K562 (cell line): ENCODE results near the gene HUNK. TPM values are rescaled to one million over a fixed set of nuclear protein-coding genes. Genes with fewer than 3 reads are reported as not detected.

ENCODE experiments used
- ATAC-seq: fragments of 200-7000 bp; cut with Tn5 transposase; 3 replicates; pipeline ENCODE4 v1.9.1; 2020; ENCODE audit warnings: moderate library complexity
- BruUV-seq: library from RNA; stranded (reverse); fragments of 400-500 nt; replicated peaks from 2 replicates; lab custom pipeline; 2021; lab: Mats Ljungman, UMichigan
- CTCF ChIA-PET: fragments of 300-600 bp; formaldehyde crosslinking; extraction: SDS; loops from one replicate; lab custom pipeline; 2021; ENCODE audit warnings: low intra/inter-chr PET ratio; lab: Yijun Ruan, JAX
- POLR2A ChIA-PET: fragments of 300-600, 350-650 bp; sonication (Branson Sonifier 250); formaldehyde crosslinking; extraction: SDS; loops from one replicate; lab custom pipeline; 2021; ENCODE audit warnings: antibody characterized with exemption, inconsistent platforms; lab: Yijun Ruan, JAX
- DNase-seq, 4 experiments: peaks; one replicate each; pipeline versions ENCODE4 v3.0.0 to v3.0.0-alpha.2; 2011 to 2018; ENCODE audit warnings: low spot score in 3 of 4, mixed read lengths in 3 of 4; ENCODE audit errors: extremely low read depth in 1 of 4
- FAIRE-seq: peaks from 2 replicates; lab custom pipeline; 2011; peaks lifted over from hg19 to GRCh38; lab: Jason Lieb, UNC
- H2AFZ ChIP-seq: 2 replicates; pipeline ENCODE4 v1.6.0; 2011; ENCODE audit warnings: low read depth, low read length, control low read depth, inconsistent platforms
- H3K27ac ChIP-seq: fragments of 200-600 bp; 3 replicates; pipeline ENCODE4 v1.8.0; 2011; ENCODE audit warnings: low read depth, mild to moderate bottlenecking, control low read depth, inconsistent platforms, low read length, moderate library complexity, mixed read lengths; ENCODE audit errors: extremely low read depth
- H3K27me3 ChIP-seq, 2 experiments: fragments of 300-600 bp in 1 of 2; 2 replicates in 1 of 2; 3 replicates in 1 of 2; pipeline versions ENCODE4 v1.6.0 to v1.8.0; 2011; ENCODE audit warnings: inconsistent platforms in 2 of 2, low read length in 2 of 2, mild to moderate bottlenecking in 1 of 2, mixed read lengths in 1 of 2, moderate library complexity in 1 of 2; ENCODE audit not compliant: control insufficient read depth in 2 of 2, insufficient read depth in 2 of 2
- H3K36me3 ChIP-seq: fragments of 300-600 bp; 3 replicates; pipeline ENCODE4 v1.8.0; 2011; ENCODE audit warnings: mild to moderate bottlenecking, low read length, inconsistent platforms; ENCODE audit not compliant: control insufficient read depth, insufficient read depth
- H3K4me1 ChIP-seq, 2 experiments: fragments of 200-600 bp in 1 of 2; replicated peaks in 1 of 2; 2 replicates in 1 of 2; 3 replicates in 1 of 2; pipeline versions ENCODE4 v1.5.1 to v1.8.0; 2011; ENCODE audit warnings: inconsistent platforms in 2 of 2, low read length in 2 of 2, mild to moderate bottlenecking in 1 of 2, mixed read lengths in 1 of 2, moderate library complexity in 1 of 2; ENCODE audit not compliant: control insufficient read depth in 2 of 2, insufficient read depth in 2 of 2
- H3K4me2 ChIP-seq: 2 replicates; pipeline ENCODE4 v1.6.1; 2011; ENCODE audit warnings: low read length, control low read depth, inconsistent platforms, mixed read lengths; ENCODE audit not compliant: insufficient read depth
- H3K4me3 ChIP-seq: fragments of 200-600 bp; sonication (generic), shearing (Covaris generic); 2 replicates; pipeline ENCODE4 v1.5.1; 2016; ENCODE audit warnings: control low read depth, inconsistent platforms
- H3K79me2 ChIP-seq: fragments of 200-600 bp; 3 replicates; pipeline ENCODE4 v1.8.0; 2011; ENCODE audit warnings: low read length, inconsistent platforms; ENCODE audit not compliant: control insufficient read depth, insufficient read depth
- H3K9ac ChIP-seq, 2 experiments: 2 replicates each; pipeline versions ENCODE4 v1.6.0 to v1.6.1; 2011; ENCODE audit warnings: low read depth in 2 of 2, low read length in 2 of 2, control low read depth in 1 of 2, inconsistent platforms in 1 of 2, mild to moderate bottlenecking in 1 of 2, mixed read lengths in 1 of 2; ENCODE audit not compliant: insufficient read depth in 1 of 2
- H3K9me1 ChIP-seq: one replicate; pipeline ENCODE4 v1.6.0; 2011; ENCODE audit warnings: inconsistent platforms, mild to moderate bottlenecking, low read length, moderate library complexity; ENCODE audit not compliant: control insufficient read depth, insufficient read depth
- H3K9me3 ChIP-seq: replicated peaks from 2 replicates; pipeline ENCODE4 v1.5.1; 2011; ENCODE audit warnings: low read depth, low read length, inconsistent platforms; ENCODE audit not compliant: control insufficient read depth, insufficient read depth
- H4K20me1 ChIP-seq: replicated peaks from 2 replicates; pipeline ENCODE4 v1.6.1; 2011; ENCODE audit warnings: low read length, inconsistent platforms, mixed read lengths; ENCODE audit not compliant: control insufficient read depth, insufficient read depth
- DPF2 ChIP-seq: fragments of 450-650 bp; IDR thresholded peaks from 2 replicates; pipeline ENCODE4 v1.6.1; 2016
- FUS ChIP-seq: fragments of 200-400 bp; formaldehyde crosslinking; optimal IDR thresholded peaks from 2 replicates; pipeline ENCODE3; 2017; ENCODE audit warnings: low read depth, low read length
- GABPB1 ChIP-seq: sonication (generic); formaldehyde crosslinking; IDR thresholded peaks from 2 replicates; pipeline ENCODE4 v1.8.0; 2022; ENCODE audit warnings: mild to moderate bottlenecking, missing genetic modification reagents
- GATA2 ChIP-seq: sonication (generic); formaldehyde crosslinking; IDR thresholded peaks from 2 replicates; pipeline ENCODE4 v1.4.0; 2020; ENCODE audit warnings: mild to moderate bottlenecking, missing genetic modification reagents
- HCFC1 ChIP-seq: IDR thresholded peaks from 2 replicates; pipeline ENCODE4 v1.6.1; 2012; ENCODE audit warnings: low read depth, low read length, improper control_type of control experiment
- MAFF ChIP-seq: IDR thresholded peaks from 2 replicates; pipeline ENCODE4 v1.6.1; 2012; ENCODE audit warnings: low read length, improper control_type of control experiment
- POLR3G ChIP-seq: IDR thresholded peaks from 2 replicates; pipeline ENCODE4 v1.6.1; 2011; ENCODE audit not compliant: insufficient read length, insufficient replicate concordance; ENCODE audit errors: extremely low read depth
- PTTG1 ChIP-seq: fragments of 450-650 bp; IDR thresholded peaks from 2 replicates; pipeline ENCODE4 v1.6.1; 2016; ENCODE audit warnings: low read depth, mild to moderate bottlenecking, missing genetic modification characterization, missing compliant biosample characterization
- SLC30A9 ChIP-seq: fragments of 250-450 bp; sonication (Bioruptor Pico); IDR thresholded peaks from 2 replicates; pipeline ENCODE4 v1.8.0; 2022; ENCODE audit warnings: mild to moderate bottlenecking, moderate library complexity
- SMARCA5 ChIP-seq: fragments of 450-650 bp; IDR thresholded peaks from 2 replicates; pipeline ENCODE4 v1.6.1; 2016
- SNIP1 ChIP-seq: fragments of 450-650 bp; IDR thresholded peaks from 2 replicates; pipeline ENCODE4 v1.7.1; 2017; ENCODE audit warnings: low read depth, mild to moderate bottlenecking
- ZNF583 ChIP-seq: fragments of 250-450 bp; sonication (Bioruptor Pico); IDR thresholded peaks from 2 replicates; pipeline ENCODE4 v1.4.0; 2020
- WGBS: fragments of 100-300 bp; shearing (Covaris generic); methylation state at CpG from one replicate; pipeline ENCODE4 v1.1.6; 2016; ENCODE audit warnings: low coverage, mixed read lengths; ENCODE audit not compliant: insufficient coverage; ENCODE audit errors: missing lambda C conversion rate; 5-methylcytosine and 5-hydroxymethylcytosine counted together
- in situ Hi-C: fragments of 300-500 bp; cut with MboI; formaldehyde crosslinking; loops from 4 replicates; pipeline ENCODE4 v1.15.0; 2018; ENCODE audit warnings: inconsistent platforms, mixed read lengths
- intact Hi-C: fragments of 100-400 bp; cut with micrococcal nuclease; formaldehyde crosslinking; loops from 2 replicates; pipeline ENCODE4 v1.14.2; 2022
- polyA plus RNA-seq, 8 experiments: library from polyadenylated mRNA; depleted of rRNA in 4 of 8; stranded (reverse) in 5 of 8; unstranded in 3 of 8; fragments of >200 nt; fragmentation: Nextera tagmentation in 2 of 8; fragmentation: Illumina TruSeq in 1 of 8; extraction: Ambion mirVana in 2 of 8; extraction: Trizol in 1 of 8; gene quantifications; 2 replicates each; pipeline versions ENCODE4 v1.2.1 to v1.2.3, GENCODE V29; 2011 to 2014; ENCODE audit warnings: inconsistent platforms in 1 of 8, missing spikeins in 1 of 8
- total RNA-seq, 7 experiments: library from RNA; depleted of rRNA in 6 of 7; stranded (reverse); fragments of >200 nt in 6 of 7; fragmentation: Illumina TruSeq in 2 of 7; extraction: Trizol in 2 of 7; gene quantifications; 2 replicates each; pipeline versions ENCODE4 v1.2.1 to v1.2.3, GENCODE V29; 2011 to 2021; ENCODE audit warnings: low replicate concordance in 1 of 7
- TF ChIP-seq, protein P1 (sequence below): fragments of 450-650 bp; formaldehyde crosslinking; IDR thresholded peaks from 2 replicates; pipeline ENCODE4 v1.4.0; 2020; ENCODE audit warnings: mild to moderate bottlenecking, mixed read lengths

Gene HUNK
- total and polyA plus RNA-seq, 9 of the 15 experiments (the other 6 are each of a cell fraction or from before 2014, with no cell fraction given): not detected

DNA sequence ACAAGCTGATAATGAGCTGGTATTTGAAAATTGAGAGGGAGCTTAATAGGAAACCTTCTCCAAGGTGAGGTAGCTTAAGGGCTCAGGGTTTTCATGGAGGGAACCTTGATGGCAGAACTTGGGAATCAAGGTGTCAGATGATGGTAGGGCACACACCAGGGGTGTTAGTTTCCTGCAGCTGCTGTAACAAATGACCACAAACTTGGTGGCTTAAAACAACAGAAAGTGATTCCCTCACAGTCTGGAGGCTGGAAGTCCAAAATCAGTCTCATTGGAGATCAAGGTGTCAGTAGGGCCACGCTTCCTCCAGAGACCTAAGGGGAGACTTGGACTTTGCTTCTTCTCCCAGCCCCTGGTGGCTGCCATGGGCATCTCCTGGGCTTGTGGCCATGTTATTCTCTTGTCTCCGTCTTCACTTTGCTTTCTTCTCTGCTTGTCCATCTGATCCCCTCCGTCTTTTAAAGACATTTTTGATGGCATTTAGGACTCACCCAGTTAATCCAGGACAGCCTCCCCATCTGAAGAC is 45.5 kb downstream of the HUNK start (continued):
- TF ChIP-seq SLC30A9 (CRISPR knock-in tag) (no peak), MAFF (no peak), SMARCA5 (no peak), ZNF583 (CRISPR knock-in tag) (no peak), SNIP1 (no peak), DPF2 (no peak)
- TF ChIP-seq, all 486 proteins: peak for 2

DNA sequence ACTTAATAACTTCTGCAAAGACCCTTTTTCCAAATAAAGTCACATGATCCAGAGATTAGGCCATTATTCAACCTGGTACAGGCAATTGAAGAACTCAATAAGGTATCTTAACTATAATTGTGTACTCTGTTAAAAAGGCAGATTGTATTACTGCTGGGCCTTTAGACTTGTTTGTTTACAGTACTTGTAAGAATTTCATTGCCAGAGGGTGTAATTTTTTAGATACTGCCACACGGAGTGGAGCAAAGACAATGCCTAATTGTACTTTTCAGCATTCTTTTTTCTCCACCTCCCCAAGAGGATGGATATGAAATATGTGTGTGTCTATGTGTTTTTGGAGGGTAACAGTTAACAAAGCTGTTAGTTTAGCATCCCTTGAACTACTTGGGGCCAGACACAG is 47.5 kb downstream of the HUNK start:
- no peaks in the 10 kb centered on the region for H3K9me1 ChIP-seq
- no peak overlapping the region for H3K9ac ChIP-seq
- no peak overlapping the region for H2AFZ ChIP-seq
- CTCF ChIA-PET: no interaction called here
- no peaks in the 10 kb centered on the region for H3K79me2 ChIP-seq
- BruUV-seq: no TSS peak
- POLR2A ChIA-PET: no interaction called here
- no peaks in the 10 kb centered on the region for H4K20me1 ChIP-seq
- TF ChIP-seq, protein P1, sequence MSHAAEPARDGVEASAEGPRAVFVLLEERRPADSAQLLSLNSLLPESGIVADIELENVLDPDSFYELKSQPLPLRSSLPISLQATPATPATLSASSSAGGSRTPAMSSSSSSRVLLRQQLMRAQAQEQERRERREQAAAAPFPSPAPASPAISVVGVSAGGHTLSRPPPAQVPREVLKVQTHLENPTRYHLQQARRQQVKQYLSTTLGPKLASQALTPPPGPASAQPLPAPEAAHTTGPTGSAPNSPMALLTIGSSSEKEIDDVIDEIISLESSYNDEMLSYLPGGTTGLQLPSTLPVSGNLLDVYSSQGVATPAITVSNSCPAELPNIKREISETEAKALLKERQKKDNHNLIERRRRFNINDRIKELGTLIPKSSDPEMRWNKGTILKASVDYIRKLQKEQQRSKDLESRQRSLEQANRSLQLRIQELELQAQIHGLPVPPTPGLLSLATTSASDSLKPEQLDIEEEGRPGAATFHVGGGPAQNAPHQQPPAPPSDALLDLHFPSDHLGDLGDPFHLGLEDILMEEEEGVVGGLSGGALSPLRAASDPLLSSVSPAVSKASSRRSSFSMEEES (CRISPR knock-in tag): peak; percentile 58
- TF ChIP-seq FUS: no peak
- TF ChIP-seq PTTG1 (tag): no peak
- no peak for TF ChIP-seq HCFC1
- no peak for TF ChIP-seq GATA2 (CRISPR knock-in tag)
- TF ChIP-seq POLR3G: no peak
- no peak for TF ChIP-seq GABPB1 (CRISPR knock-in tag)
- no peak overlapping the region for H3K4me3 ChIP-seq
- no peak for FAIRE-seq
- 0% methylated on average over 1 of the region's 1 CpG for WGBS
- H3K9me3 ChIP-seq: no peaks in the 10 kb centered on the region
- H3K4me2 ChIP-seq: no peak overlapping the region
- no peak for ATAC-seq
- in situ Hi-C loops (no loop called here), intact Hi-C loops (no loop called here)
- DNase-seq: no peak
- no peak overlapping the region for H3K27ac ChIP-seq
- H3K27me3 ChIP-seq: peaks cover 21 to 36% of the 10 kb centered on the region in 2 experiments; a peak in 4 of 5 replicates
- H3K4me1 ChIP-seq: no peaks in the 10 kb centered on the region
- no peaks in the 10 kb centered on the region for H3K36me3 ChIP-seq
